Keratinocyte (primary cell): ENCODE measurements around the gene RFPL1. TPM values are rescaled to one million over a fixed set of nuclear protein-coding genes. Genes with fewer than 3 reads are reported as not detected.

Source experiments
- DNase-seq: peaks from one replicate; pipeline ENCODE4 v3.0.0-alpha.2; 2011; ENCODE audit warnings: low read depth, missing footprints, low spot score
- FAIRE-seq: peaks from 2 replicates; lab custom pipeline; 2011; peaks lifted over from hg19 to GRCh38; lab: Jason Lieb, UNC
- H2AFZ ChIP-seq: 2 replicates; pipeline ENCODE4 v1.6.0; 2012; ENCODE audit warnings: low read length, control low read depth, inconsistent platforms; ENCODE audit not compliant: control insufficient read depth
- H3K27ac ChIP-seq: 2 replicates; pipeline ENCODE4 v1.5.1; 2011; ENCODE audit warnings: low read length; ENCODE audit not compliant: control insufficient read depth, insufficient read depth
- H3K27me3 ChIP-seq: 3 replicates; pipeline ENCODE4 v1.6.0; 2011; ENCODE audit warnings: low read length; ENCODE audit not compliant: control insufficient read depth, insufficient read depth; ENCODE audit errors: extremely low read depth
- H3K36me3 ChIP-seq, 2 experiments: 2 replicates in 1 of 2; 3 replicates in 1 of 2; pipeline ENCODE4 v1.5.1; 2011; ENCODE audit warnings: low read length in 2 of 2, mild to moderate bottlenecking in 1 of 2; ENCODE audit not compliant: control insufficient read depth in 2 of 2, insufficient read depth in 2 of 2; ENCODE audit errors: extremely low read depth in 1 of 2
- H3K4me1 ChIP-seq: 3 replicates; pipeline ENCODE4 v1.5.1; 2011; ENCODE audit warnings: low read length; ENCODE audit not compliant: control insufficient read depth, insufficient read depth; ENCODE audit errors: extremely low read depth
- H3K4me2 ChIP-seq: 3 replicates; pipeline ENCODE4 v1.6.0; 2011; ENCODE audit warnings: low read depth, low read length; ENCODE audit not compliant: control insufficient read depth, insufficient read depth; ENCODE audit errors: extremely low read depth
- H3K4me3 ChIP-seq, 3 experiments: fragments of 200-600 bp in 1 of 3; sonication (generic) in 1 of 3; 2 replicates in 2 of 3; 3 replicates in 1 of 3; pipeline ENCODE4 v1.5.1; 2011 to 2016; ENCODE audit warnings: low read length in 3 of 3, mild to moderate bottlenecking in 3 of 3, control low read depth in 2 of 3, inconsistent platforms in 1 of 3, low read depth in 1 of 3, mixed read lengths in 1 of 3, mixed run types in 1 of 3, moderate library complexity in 1 of 3; ENCODE audit not compliant: control insufficient read depth in 2 of 3, insufficient read depth in 2 of 3; ENCODE audit errors: extremely low read depth in 1 of 3
- H3K79me2 ChIP-seq: 2 replicates; pipeline ENCODE4 v1.6.0; 2012; ENCODE audit warnings: low read length; ENCODE audit not compliant: control insufficient read depth, insufficient read depth
- H3K9ac ChIP-seq: 3 replicates; pipeline ENCODE4 v1.6.0; 2011; ENCODE audit warnings: low read length; ENCODE audit not compliant: control insufficient read depth, insufficient read depth; ENCODE audit errors: extremely low read depth
- H3K9me1 ChIP-seq: 3 replicates; pipeline ENCODE4 v1.6.0; 2011; ENCODE audit warnings: low read length; ENCODE audit not compliant: control insufficient read depth, insufficient read depth; ENCODE audit errors: extremely low read depth
- H3K9me3 ChIP-seq: 2 replicates; pipeline ENCODE4 v1.5.1; 2012; ENCODE audit warnings: low read depth, low read length; ENCODE audit not compliant: control insufficient read depth
- H4K20me1 ChIP-seq: 3 replicates; pipeline ENCODE4 v1.6.0; 2011; ENCODE audit warnings: low read length; ENCODE audit not compliant: control insufficient read depth, insufficient read depth; ENCODE audit errors: extremely low read depth
- EZH2 ChIP-seq: IDR thresholded peaks from one replicate; pipeline ENCODE4 v1.6.1; 2012; ENCODE audit warnings: inconsistent platforms, mild to moderate bottlenecking, low read length, moderate library complexity
- dilution Hi-C: fragments of 300-500 bp; cut with MboI; formaldehyde crosslinking; loops from one replicate; pipeline ENCODE4 v1.7.0; 2020; ENCODE audit warnings: low sequenced_read_pairs; ENCODE audit not compliant: extremely low pct_ligation_motif_present
- polyA plus RNA-seq, 5 experiments: library from polyadenylated mRNA; depleted of rRNA in 3 of 5; stranded (reverse) in 3 of 5; stranded (forward) in 1 of 5; unstranded in 1 of 5; fragments of >200 nt; gene quantifications; 1 replicate in 1 of 5; 2 replicates in 3 of 5; 3 replicates in 1 of 5; pipeline versions ENCODE4 v1.2.1 to v1.2.3, GENCODE V29; 2011 to 2012; ENCODE audit warnings: missing spikeins in 2 of 5, low read depth in 1 of 5, low replicate concordance in 1 of 5
- TF ChIP-seq, protein P1 (sequence below), 3 experiments: IDR thresholded peaks in 1 of 3; conservative IDR thresholded peaks in 1 of 3; optimal IDR thresholded peaks in 1 of 3; 2 replicates in 2 of 3; 3 replicates in 1 of 3; pipeline versions ENCODE3 to v1.5.1; 2011; ENCODE audit warnings: low read length in 3 of 3, mild to moderate bottlenecking in 3 of 3, moderate library complexity in 2 of 3, control low read depth in 1 of 3, inconsistent platforms in 1 of 3; ENCODE audit not compliant: insufficient read depth in 2 of 3; ENCODE audit errors: extremely low read depth in 1 of 3

Gene RFPL1
- polyA plus RNA-seq, 1 donor (not counting 4 experiments of a cell fraction or from before 2014, with no cell fraction given), result not detected

DNA sequence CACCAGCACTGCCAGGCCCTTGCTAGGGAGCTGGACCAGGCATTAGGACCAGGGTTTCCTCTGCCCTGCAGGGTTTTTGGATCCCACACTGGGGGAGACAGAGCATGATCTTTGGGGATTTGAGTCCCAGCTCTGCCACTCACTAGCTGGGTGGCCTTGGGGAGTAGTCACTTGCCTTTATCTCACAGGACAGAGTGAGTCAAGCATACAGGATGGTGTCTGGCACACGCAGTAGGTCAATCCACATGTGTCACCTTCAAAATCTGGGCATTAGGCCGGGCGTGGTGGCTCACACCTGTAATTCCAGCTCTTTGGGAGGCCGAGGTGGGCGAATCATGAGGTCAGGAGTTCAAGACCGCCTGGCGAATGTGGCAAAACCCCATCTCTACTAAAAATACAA is 44.3 kb downstream of the RFPL1 start:
- Histone ChIP-seq H3K4me3 (no peak overlapping the region), H2AFZ (no peak overlapping the region), H3K79me2 (no peaks in the 10 kb centered on the region), H3K27me3 (peaks cover 50% of the 10 kb centered on the region), H3K9ac (no peak overlapping the region), H3K9me1 (no peaks in the 10 kb centered on the region), H4K20me1 (peaks cover 4% of the 10 kb centered on the region), H3K9me3 (no peaks in the 10 kb centered on the region), H3K4me1 (no peaks in the 10 kb centered on the region), H3K4me2 (no peak overlapping the region), H3K27ac (no peak overlapping the region), H3K36me3 (no peaks in the 10 kb centered on the region)
- dilution Hi-C loops, result no loop called here
- TF ChIP-seq EZH2, result no peak
- TF ChIP-seq, protein P1, sequence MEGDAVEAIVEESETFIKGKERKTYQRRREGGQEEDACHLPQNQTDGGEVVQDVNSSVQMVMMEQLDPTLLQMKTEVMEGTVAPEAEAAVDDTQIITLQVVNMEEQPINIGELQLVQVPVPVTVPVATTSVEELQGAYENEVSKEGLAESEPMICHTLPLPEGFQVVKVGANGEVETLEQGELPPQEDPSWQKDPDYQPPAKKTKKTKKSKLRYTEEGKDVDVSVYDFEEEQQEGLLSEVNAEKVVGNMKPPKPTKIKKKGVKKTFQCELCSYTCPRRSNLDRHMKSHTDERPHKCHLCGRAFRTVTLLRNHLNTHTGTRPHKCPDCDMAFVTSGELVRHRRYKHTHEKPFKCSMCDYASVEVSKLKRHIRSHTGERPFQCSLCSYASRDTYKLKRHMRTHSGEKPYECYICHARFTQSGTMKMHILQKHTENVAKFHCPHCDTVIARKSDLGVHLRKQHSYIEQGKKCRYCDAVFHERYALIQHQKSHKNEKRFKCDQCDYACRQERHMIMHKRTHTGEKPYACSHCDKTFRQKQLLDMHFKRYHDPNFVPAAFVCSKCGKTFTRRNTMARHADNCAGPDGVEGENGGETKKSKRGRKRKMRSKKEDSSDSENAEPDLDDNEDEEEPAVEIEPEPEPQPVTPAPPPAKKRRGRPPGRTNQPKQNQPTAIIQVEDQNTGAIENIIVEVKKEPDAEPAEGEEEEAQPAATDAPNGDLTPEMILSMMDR (optimal IDR thresholded peaks at IDR 0.05 in 1 of 3, IDR thresholded peaks at IDR 0.05 in 1 of 3, conservative IDR thresholded peaks at IDR 0.05 in 1 of 3; ENCODE audit: extremely low read depth in 1 of 3, insufficient read depth in 2 of 3, low read length in 3 of 3), result no peak
- no peak for DNase-seq
- FAIRE-seq, result no peak

GRCh38 chr22:29483254-29483653 is 44.9 kb downstream of the RFPL1 start:
- Histone ChIP-seq H3K4me3 (no peak overlapping the region), H3K36me3 (no peaks in the 10 kb centered on the region), H3K4me2 (no peak overlapping the region), H3K9me1 (no peaks in the 10 kb centered on the region), H3K27me3 (peaks cover 45% of the 10 kb centered on the region), H3K9me3 (no peaks in the 10 kb centered on the region), H3K4me1 (no peaks in the 10 kb centered on the region), H3K27ac (no peak overlapping the region), H3K79me2 (no peaks in the 10 kb centered on the region), H4K20me1 (peaks cover 4% of the 10 kb centered on the region), H3K9ac (no peak overlapping the region), H2AFZ (no peak overlapping the region)
- no peak for DNase-seq
- dilution Hi-C loops, result no loop called here
- no peak for TF ChIP-seq EZH2
- TF ChIP-seq, protein P1 (optimal IDR thresholded peaks at IDR 0.05 in 1 of 3, IDR thresholded peaks at IDR 0.05 in 1 of 3, conservative IDR thresholded peaks at IDR 0.05 in 1 of 3; ENCODE audit: extremely low read depth in 1 of 3, insufficient read depth in 2 of 3, low read length in 3 of 3), result no peak
- no peak for FAIRE-seq
